ENCODE results near the gene HNMT.

The HNMT gene

DNA sequence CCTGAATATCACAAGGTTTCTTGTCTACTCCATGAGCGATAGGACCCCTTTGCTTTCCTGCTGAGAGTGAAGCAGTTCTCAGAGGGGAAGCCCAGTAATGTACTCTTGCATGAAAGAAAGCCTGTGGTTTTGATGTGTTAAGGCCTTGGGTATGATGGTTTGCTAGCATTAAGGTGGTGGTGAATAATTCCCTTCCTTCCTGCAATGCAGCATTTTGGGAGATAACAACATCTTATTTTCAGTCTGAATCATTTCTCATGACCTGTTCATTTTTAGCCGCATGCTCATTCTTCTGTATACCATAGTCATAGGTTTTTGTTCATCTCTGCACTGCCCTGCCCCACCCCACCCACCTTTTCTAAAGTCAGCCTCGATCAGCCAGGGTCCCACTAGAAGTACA, 66.2 kb downstream of the HNMT start:
- in situ Hi-C loops (cut with HindIII; ENCODE audit: low sequenced_read_pairs): no loop called here
- DNase-seq (ENCODE audit: low read depth): peak; percentile 65
- no peak overlapping the region for H3K4me3 ChIP-seq (ENCODE audit: low read depth, low read length)
- no peak for TF ChIP-seq CTCF (IDR thresholded peaks at IDR 0.05; ENCODE audit: low read depth, low read length, missing control alignments)

GRCh38 chr2:138032334-138032733, 68.1 kb downstream of the HNMT start:
- DNase-seq (ENCODE audit: low read depth): no peak
- in situ Hi-C loops (cut with HindIII; ENCODE audit: low sequenced_read_pairs): no loop called here
- H3K4me3 ChIP-seq (ENCODE audit: low read depth, low read length): no peak overlapping the region
- TF ChIP-seq CTCF (IDR thresholded peaks at IDR 0.05; ENCODE audit: low read depth, low read length, missing control alignments): no peak

- in situ Hi-C loops (cut with HindIII; ENCODE audit: low sequenced_read_pairs): no loop called here
- no peak for DNase-seq (ENCODE audit: low read depth)
- no peak for TF ChIP-seq CTCF (IDR thresholded peaks at IDR 0.05; ENCODE audit: low read depth, low read length, missing control alignments)
Measured at GRCh38 chr2:138034536-138034935, 70.3 kb downstream of the HNMT start.

GRCh38 chr2:138035608-138036217, 71.4 kb downstream of the HNMT start:
- H3K4me3 ChIP-seq (ENCODE audit: low read depth, low read length): no peak overlapping the region
- no peak for DNase-seq (ENCODE audit: low read depth)
- TF ChIP-seq CTCF (IDR thresholded peaks at IDR 0.05; ENCODE audit: low read depth, low read length, missing control alignments): no peak
- in situ Hi-C loops (cut with HindIII; ENCODE audit: low sequenced_read_pairs): no loop called here

More at GRCh38 chr2:138034536-138034935, 70.3 kb downstream of the HNMT start:
- no peak overlapping the region for H3K4me3 ChIP-seq (ENCODE audit: low read depth, low read length)

GRCh38 chr2:138036522-138036921, 72.2 kb downstream of the HNMT start:
- in situ Hi-C loops (cut with HindIII; ENCODE audit: low sequenced_read_pairs): no loop called here
- TF ChIP-seq CTCF (IDR thresholded peaks at IDR 0.05; ENCODE audit: low read depth, low read length, missing control alignments): no peak
- H3K4me3 ChIP-seq (ENCODE audit: low read depth, low read length): no peak overlapping the region
- no peak for DNase-seq (ENCODE audit: low read depth)

DNA sequence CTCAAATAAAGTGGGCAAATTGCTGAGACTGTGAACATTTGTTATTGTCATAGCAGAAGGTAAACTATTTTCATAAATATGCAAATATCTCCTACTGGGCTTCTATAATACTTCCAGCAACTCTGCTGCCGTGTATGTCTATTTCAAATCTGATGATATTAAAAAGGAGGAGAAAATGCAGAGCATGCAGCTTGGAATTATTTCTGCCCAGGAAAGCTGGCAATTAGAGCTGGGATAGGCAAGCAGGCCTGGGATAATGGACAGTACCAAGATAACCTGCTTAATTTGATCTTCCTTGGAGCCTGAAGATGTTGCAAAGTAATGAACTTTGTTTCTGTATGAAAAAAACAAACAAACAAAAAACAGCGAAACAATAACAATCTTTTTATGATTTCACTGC, 72.8 kb downstream of the HNMT start:
- in situ Hi-C loops (cut with HindIII; ENCODE audit: low sequenced_read_pairs): no loop called here

More for the DNA sequence above, 72.8 kb downstream of the HNMT start:
- no peak overlapping the region for H3K4me3 ChIP-seq (ENCODE audit: low read depth, low read length)
- no peak for DNase-seq (ENCODE audit: low read depth)
- TF ChIP-seq CTCF (IDR thresholded peaks at IDR 0.05; ENCODE audit: low read depth, low read length, missing control alignments): no peak

All from astrocyte of the cerebellum (primary cell).